HG03108 (cell line): ENCODE measurements around the gene SAC3D1.
"Not testable (repeated sequence)": the region's sequence is repeated elsewhere in the genome, so short reads cannot be mapped to it uniquely, and the experiment has no call there.

Experiments used
- ATAC-seq: cut with Tn5 transposase; IDR thresholded peaks from one replicate; pipeline ENCODE4 v1.9.1; 2021; ENCODE audit warnings: moderate library complexity; ENCODE audit not compliant: unreplicated experiment

SAC3D1 gene

DNA sequence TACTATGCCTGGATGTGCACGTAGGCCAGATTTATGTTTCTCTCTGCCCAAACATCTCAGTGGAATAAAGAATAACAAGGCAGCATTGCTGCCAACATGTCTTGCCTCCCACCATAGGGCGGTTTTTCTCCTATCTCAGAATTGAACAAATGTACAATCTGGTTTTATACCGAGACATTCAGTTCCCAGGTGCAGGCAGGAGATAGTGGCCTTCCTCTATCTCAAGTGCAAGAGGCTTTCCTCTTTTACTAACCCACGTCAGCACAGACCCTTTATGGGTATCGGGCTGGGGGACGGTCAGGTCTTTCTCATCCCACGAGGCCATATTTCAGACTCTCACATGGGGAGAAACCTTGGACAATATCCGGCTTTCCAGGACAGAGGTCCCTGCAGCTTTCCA, 17.5 kb upstream of the SAC3D1 start:
- not testable (repeated sequence) for ATAC-seq

DNA sequence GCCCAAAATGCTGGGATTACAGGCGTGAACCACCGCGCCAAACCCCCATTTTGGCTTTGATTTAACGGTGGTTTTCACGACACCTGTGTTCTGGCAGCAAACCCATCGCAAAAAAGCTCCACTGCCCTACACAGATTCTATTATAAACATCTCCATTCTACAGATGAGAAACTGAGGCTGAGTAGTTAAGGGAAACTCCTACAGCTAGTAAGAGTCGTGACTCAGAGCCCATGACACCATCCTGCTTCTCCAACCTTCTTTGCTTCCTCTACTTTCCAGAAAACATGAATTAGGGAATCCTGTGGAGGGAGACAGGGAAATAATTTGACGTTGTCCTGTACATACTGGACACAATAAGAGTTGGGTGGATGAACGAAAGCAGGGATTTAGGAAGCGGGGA, 14.2 kb upstream of the SAC3D1 start:
- no peak for ATAC-seq

DNA sequence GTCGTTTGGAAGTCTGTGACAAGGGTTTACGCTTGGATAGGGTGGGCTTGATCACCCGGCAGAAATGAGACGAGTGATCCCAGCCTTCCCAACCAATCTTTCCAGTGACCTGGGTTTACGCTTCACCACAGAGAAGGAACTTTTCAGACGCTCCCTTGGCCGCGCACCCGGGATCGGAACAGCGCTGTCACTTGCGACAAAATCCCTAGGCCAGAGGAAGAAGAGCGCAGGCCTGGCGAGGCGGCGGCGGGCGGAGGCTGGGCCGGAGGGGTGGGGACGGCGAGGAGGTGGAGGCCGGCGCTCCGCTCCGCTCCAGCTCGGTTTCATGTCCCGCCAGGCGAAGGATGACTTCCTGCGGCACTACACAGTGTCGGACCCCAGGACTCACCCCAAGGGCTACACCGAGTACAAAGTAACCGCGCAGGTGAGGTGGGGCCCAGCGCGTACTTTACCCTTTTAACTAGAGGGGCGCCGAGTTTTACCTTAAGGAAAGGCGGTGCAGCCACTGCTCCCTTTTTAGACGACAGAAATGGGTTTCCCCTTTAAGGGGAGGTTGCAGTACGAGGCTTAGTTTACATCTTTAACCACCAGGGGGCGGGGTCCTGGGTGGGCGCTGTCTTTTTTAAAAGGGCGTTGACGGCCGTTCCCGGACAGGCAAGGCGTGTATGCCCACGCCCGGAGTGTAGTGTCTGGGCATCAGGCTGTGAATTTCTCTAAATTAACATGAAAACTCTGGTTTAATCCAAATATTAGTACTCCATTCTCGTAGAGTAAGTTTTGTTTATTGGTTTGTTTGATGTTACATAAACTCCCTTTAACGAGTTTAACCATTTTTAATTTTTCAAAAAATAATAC, 13.6 kb upstream of the SAC3D1 start, which contains the start of gene SNX15:
SNX15 (plus strand) TSS at position 227 of the 855 bp plus-strand sequence; CDS start at position 326, 99 bp downstream.
- peak; percentile 86 for ATAC-seq

DNA sequence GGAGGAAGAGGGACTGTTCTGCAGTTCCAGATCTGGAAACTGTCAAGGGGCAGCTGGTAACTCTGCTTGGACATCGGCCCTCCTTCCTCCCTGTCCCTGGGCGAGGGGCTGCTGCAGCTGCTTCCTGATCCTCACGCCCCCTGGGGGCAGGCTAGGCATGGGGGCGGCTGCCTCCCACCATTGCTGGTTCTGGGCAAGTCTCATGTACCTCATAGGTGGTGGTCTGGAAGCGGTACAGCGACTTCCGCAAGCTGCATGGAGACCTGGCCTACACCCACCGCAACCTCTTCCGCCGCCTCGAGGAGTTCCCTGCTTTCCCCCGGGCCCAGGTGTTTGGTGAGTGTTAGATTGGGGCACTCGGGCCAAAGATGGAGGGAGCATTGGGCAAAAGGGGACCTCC, 8.8 kb upstream of the SAC3D1 start:
- ATAC-seq, result no peak

DNA sequence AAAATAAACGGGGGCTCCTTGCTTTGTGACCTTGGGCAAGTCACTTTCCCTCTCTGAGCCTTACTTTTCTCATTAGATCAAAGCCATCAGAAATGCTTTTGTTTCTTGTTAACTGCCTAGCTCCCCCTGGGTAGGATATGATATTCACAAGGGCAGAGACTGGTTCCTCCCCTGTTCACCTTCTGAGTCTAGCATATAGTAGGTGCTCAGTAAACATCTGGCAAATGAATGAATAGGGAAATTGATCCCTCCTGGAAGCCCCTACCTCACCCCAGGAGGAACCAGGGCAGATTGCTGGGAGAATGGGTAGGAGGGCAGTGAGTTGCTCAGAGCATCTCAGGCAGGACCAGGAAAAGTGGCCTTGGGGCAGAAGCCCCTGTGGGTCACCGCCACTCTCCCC, 6.6 kb upstream of the SAC3D1 start:
- no peak for ATAC-seq

DNA sequence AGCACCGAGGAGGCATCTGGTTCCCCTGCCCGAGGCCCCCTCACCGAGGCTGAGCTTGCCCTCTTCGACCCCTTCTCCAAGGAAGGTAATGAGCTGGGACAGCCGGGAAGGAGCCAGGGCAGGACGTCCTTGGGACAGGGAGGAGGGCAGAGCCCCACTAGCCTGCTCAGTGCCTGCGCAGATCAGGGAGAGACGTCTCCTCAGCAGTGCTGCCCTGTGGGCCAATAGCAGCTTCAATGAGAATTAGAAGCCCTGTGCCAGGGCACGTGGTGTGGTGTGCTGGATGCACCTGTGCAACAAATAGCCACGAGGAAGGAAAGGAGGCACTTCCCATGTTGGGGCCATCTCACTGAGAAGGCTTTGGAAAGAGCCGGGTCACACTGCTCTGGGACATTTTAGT, 5.4 kb upstream of the SAC3D1 start:
- ATAC-seq, result no peak

DNA sequence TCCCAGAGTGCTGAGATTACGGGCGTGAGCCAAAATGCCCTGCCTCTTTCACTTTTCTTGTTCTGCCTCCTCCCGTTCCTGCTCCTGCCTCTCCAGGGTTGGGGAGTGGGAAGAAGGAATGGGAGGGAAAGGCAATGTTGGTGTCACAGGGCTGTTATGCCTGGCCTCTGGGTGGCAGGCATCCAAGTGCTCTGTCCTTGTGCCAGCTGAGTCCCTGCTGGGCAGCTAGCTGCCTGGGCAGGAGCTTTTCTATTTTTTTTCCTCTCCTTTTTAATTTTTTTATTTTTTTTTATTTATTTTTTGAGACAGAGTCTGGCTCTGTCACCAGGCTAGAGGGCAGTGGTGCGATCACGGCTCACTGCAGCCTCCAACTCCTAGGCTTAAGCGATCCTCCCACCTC, 4.1 kb upstream of the SAC3D1 start:
- no peak for ATAC-seq

DNA sequence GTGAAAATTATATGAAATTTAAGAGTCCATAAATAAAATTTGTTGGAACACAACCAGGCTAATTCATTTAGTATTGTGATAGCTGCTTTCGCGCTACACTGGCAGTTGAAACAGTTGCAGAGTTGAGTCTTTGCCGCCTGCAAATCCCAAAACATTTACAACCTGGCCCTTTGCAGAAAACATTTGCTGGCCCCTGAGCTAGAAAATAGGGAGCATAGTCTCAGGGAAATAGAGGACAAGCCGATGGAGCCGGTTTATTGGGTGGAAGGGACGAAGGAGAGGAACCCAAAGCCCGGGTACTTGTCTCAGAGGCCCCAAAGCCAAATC, 527 bp upstream of the SAC3D1 start:
- ATAC-seq, result no peak

DNA sequence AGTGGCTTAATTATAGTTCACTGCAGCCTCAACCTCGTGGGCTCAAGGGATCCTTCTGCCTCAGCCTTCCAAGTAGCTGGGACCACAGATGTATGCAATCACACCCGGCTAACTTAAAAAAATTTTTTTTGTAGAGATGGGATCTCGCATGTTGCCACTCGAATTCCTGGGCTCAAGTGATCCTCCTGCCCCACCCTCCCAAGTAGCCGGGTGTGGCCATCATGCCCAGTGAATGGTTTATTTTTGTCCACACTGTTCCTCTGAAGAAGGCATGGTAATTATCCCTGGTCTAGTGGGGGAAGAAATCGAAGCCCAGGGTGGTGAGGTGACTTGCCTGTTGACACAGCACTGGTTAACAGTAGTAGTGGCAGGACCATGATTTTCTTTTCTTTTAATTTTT, 1.9 kb downstream of the SAC3D1 start:
- ATAC-seq, result no peak

DNA sequence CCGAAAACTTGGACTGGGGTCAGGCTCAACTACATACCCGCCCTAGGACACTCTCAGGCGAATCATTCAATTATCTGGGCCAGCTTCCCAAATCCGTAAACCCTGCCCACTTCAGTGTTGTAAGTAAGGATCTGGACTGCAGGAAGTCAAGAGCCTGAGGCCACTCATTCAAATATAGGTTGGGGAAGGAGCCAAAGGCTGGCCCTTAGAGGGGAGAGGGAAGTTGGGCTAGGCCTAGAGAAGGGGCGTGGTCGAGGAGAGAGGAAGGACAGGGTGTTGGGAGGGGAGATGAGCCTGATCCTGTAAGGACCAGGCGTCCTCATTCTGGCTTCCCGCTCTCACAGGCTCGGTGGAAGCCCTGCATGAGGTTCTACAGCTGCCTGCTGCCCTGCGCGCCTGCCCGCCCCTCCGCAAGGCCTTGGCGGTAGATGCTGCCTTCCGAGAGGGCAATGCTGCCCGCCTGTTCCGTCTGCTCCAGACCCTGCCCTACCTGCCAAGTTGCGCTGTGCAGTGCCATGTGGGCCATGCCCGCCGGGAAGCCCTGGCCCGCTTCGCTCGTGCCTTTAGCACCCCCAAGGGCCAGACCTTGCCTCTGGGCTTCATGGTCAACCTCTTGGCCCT, 3.0 kb downstream of the SAC3D1 start:
- no peak for ATAC-seq

DNA sequence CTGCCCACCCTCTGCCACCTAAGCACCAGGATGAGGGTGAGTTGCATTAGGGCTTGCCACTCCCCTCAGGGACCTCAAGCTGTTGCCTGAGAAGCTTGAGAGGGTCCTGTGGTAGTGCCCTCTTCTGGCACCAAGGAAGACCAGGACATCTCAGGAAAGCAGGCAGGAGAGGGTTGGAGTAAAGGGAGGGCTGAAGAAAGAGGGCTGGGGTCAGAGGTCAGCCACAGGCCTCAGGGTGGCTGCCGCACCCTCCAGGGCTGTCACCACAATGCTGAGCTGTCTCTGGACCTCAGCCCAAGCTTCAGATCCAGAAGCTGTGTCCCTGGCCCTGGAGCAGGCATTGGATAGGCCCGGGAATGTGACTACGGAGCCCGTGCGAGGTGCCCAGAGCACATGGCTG, 4.1 kb downstream of the SAC3D1 start:
- ATAC-seq, result no peak

DNA sequence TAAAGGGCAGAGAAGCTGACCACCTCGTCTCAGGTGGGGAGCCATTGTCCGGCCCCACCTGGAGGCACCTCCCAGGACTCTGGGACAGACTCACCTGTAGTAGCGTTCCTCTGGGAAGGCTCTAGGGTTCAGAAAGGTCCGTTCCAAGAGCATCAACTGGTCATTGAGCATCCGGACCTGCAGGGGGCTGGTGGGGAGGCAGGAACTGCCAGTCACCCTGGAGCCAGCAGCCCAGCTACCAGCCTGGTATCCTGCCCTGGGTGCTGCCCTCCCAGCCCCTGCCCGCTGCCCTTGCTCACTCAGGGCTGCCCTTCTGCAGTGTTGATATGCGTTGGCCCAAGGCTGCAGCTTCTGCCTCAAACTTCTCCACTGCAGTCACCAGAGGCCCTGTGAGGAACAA, 4.7 kb downstream of the SAC3D1 start:
- no peak for ATAC-seq

DNA sequence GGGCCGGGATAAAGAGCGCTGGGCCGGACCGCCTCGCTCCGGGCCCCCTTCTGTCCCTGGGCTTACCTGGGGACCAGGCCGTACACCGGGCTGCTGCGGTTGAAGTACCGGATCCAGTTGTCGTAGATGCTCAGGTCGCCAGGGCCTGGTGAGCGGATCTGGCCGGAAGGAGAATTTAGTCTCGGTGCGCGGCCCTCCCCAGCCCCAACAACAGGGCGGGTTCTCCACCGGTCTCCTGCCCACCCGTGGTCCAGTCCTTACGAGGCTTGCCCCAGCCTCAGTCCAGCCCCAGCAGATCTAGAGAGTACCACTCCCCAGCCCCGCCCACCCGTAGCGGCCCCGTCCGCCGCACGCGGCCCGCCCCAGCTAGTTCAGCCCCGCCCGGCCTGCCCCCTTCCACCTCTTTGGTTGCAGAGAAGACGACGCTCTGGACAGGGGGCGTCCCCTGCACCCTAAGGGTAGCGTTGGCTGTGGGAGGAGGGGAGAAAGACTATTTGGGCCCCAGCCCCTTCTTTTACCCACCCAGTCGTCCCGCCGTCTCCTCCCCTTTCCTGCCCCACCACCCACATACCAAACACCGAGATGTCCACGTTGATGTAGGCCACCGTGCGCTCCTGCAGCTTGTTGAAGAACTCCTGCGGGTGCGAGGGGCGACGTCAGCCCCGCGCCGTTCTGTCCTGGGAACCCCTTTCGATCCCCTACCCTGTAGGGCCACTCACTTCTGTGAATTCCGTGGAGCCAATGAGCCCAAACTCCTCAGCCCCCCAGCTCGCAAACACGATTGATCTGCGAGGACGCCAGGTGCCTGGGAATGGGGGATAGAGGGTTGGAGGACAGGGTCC, 6.8 kb downstream of the SAC3D1 start:
- ATAC-seq, result no peak

DNA sequence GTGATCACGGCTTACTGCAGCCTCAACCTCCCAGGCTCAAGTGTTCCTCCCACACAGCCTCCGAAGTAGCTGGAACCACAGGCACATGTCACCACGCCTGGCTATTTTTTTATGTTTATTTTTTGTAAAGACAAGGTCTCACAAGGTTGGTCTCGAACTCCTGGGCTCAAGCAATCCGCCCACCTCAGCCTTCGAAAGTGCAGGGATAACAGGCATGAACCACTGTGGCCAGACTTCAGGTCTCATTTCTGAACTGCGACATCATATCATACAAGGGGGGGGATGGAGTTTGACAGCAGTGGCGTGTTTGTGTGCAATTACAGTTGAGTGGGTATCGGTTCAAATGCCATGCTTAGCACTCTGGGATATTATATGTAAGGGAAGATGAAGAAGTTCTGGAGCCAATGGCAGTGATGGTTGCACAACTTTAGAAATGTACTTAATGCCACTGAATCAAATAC, 10.4 kb downstream of the SAC3D1 start:
- ATAC-seq, result no peak

DNA sequence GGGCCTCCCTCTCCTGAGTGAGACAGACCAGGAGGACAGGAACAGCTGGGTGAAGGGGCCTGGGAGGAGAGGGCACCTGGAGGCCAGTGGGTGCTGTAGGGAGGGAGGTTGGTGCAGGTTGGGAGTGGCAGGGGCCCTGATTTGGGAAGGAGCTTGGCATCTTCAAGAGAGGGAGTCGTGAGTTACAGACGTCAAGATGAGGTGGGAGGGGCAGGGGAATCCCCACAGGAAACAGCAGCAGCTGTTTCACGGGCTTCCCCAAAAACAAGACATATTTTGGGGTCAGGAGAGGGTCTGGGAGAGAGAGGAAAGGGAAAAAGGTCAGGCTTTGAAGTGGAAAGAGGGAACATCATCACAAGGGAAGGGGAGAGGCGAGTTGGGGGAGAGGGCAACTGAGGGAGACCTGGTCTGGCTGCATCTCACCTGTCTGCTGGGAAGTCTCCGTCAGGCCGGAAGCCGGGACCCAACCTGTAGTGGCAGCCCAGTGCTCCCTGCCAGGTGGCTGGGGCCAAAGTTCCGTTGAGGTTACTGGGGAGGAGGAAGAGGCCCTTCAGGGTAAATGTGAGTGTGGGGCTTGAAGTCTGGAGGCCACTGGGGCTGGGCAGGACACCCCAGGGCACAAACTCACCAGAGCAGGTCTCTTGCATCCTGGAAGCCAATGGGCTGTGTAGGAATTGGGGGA, 13.0 kb downstream of the SAC3D1 start:
- no peak for ATAC-seq

DNA sequence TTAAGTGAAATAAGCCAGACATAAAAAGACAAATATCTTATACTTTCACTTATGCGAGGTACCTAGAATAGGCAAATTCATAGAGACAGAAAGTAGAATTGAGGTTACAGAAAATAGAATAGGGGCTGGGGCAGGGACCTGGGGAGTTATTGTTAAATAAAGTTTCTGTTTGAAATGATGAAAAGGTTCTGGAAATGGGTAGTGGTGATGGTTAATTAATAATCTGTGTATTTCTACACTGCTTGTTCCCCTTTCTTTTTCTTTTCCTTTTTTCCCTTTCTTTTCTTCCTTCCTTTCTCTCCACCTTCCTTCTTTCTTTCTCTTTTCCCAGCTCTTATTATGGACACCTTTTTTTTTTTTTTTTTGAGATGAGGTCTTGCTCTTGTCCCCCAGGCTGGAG, 14.5 kb downstream of the SAC3D1 start:
- ATAC-seq, result no peak

DNA sequence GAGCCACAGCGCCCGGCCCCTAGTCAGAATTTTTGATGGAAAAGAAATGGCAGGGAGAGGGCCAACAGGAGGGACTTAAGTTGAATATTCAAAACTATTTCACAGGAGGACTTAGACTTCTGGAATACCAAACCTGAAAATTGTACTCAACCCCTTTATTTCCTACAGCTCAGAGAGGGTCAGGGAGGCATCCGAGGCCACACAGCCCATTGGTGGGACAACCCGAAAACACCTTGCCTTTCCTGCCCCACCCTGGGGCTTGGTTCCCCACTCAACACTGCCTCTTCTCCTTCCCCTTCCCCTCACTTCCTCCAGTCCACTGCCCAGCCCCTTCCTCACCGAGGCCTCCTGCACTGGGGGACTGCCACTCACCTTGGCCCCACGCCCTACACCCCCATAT, 16.0 kb downstream of the SAC3D1 start:
- ATAC-seq, result no peak

DNA sequence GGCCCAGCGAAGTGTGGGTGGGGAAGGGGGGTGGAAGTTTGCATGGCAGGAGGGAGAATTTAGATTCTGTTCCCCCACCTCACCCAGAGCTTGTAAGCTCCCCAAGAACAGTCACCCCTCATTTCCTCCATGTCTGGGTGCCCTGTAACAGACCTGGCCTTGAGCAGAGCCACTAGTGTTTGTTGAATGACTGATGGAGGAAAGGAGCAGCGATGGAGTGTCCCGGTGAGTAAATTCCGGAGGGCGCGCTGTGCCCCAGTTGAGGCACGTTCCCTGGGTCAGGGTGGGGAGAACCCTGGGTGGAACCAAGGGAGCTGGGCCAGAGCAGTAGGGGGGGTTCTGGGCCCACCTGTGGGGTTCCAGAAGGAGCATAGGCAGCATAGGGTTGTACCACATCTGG, 16.5 kb downstream of the SAC3D1 start:
- no peak for ATAC-seq

DNA sequence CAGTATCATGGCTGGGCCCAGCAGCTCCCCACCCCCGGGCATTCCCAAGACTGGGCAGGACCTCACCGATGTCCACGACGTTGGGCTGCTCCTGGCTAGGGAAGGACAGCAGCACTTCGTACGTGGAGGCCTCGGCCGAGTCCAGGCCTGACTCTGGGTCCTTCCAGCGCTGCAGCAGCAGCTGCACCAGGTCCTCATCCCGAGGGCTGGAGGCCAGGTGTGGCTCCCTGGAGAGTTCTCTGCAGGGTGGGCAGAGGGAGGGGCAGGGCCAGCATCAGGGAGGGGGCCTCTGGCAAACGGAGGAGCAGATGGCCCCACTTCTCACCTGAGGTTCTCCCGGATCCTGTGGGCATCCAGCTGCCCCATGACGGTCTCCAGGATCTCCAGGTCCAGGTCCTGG, 17.0 kb downstream of the SAC3D1 start:
- ATAC-seq, result no peak

DNA sequence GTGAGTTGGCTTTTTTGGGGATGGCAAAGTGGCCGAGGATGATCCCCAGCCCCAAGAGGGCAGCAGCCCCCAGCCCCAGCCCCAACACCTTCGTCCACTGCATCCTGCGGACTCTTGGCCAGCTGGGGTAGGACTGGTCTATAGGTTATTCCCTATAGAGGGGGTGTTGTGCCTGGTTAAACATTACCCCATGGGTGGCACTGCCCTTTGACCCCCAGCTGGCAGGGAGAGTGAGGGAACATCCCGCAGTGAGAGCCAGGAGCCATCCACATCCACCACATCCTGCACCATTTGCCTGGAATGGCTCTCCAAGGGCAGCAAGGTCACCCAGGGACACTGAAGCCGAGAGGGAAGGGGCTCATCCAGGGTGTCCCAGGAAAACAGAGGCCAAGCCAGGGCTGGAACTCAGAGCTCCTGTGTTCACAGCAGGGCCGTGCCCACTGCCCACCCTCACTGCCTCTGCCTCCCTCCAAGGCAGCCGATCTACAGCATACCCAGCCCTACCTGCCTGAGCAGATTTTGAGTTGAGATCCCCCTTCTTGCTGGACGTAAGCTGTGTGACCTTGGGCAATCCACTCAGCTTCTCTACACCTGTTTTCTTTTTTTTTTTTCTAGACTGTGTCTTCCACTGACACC, 17.5 kb downstream of the SAC3D1 start, which contains the start of gene NAALADL1:
NAALADL1 (minus strand) TSS at position 135 of the 636 bp plus-strand sequence; CDS start at position 103, 32 bp downstream.
- no peak for ATAC-seq
